CD8-positive, alpha-beta memory T cell (primary cell): Measurements from ENCODE around the gene GABRR2. TPM values are rescaled to one million over a fixed set of nuclear protein-coding genes. Genes with fewer than 3 reads are reported as not detected.

ENCODE experiments used
- CTCF ChIA-PET: fragments of 350-600 bp; sonication (Branson Sonifier 250); formaldehyde crosslinking; loops from one replicate; lab custom pipeline; 2021; ENCODE audit warnings: antibody characterized with exemption; lab: Charles Lee
- POLR2A ChIA-PET: fragments of 350-600 bp; sonication (Branson Sonifier 250); formaldehyde crosslinking; loops from one replicate; lab custom pipeline; 2021; ENCODE audit warnings: antibody characterized with exemption; lab: Charles Lee
- DNase-seq, 5 donors: peaks; one replicate each; pipeline versions ENCODE4 v3.0.0 to v3.0.0-alpha.2; 2020 to 2022; ENCODE audit warnings: mixed read lengths in 1 of 5
- H3K27ac ChIP-seq: one replicate; pipeline ENCODE4 v1.7.0; 2013; ENCODE audit warnings: low read depth, mild to moderate bottlenecking, low read length, moderate library complexity
- H3K27me3 ChIP-seq: 2 replicates; pipeline ENCODE4 v1.7.0; 2013; ENCODE audit warnings: low read length, mild to moderate bottlenecking; ENCODE audit not compliant: insufficient read depth, poor library complexity, severe bottlenecking
- H3K36me3 ChIP-seq: 2 replicates; pipeline ENCODE4 v1.7.0; 2013; ENCODE audit warnings: mild to moderate bottlenecking, low read length, moderate library complexity; ENCODE audit not compliant: insufficient read depth
- H3K4me1 ChIP-seq: 2 replicates; pipeline ENCODE4 v1.7.0; 2013; ENCODE audit warnings: mild to moderate bottlenecking, low read length, moderate library complexity; ENCODE audit not compliant: insufficient read depth
- H3K4me3 ChIP-seq: 2 replicates; pipeline ENCODE4 v1.7.0; 2013; ENCODE audit warnings: mild to moderate bottlenecking, low read length
- H3K9me3 ChIP-seq: 2 replicates; pipeline ENCODE4 v1.7.0; 2013; ENCODE audit warnings: mild to moderate bottlenecking, low read length
- H3K27ac Mint-ChIP-seq, 8 donors: one replicate each; pipeline ENCODE4 v1.8.0; 2020 to 2021; ENCODE audit warnings: mixed read lengths in 8 of 8, mild to moderate bottlenecking in 6 of 8, inconsistent platforms in 3 of 8, moderate library complexity in 3 of 8
- H3K27me3 Mint-ChIP-seq, 2 donors: one replicate each; pipeline ENCODE4 v1.8.0; 2020 to 2021; ENCODE audit warnings: mixed read lengths in 2 of 2, mild to moderate bottlenecking in 1 of 2, moderate library complexity in 1 of 2
- H3K36me3 Mint-ChIP-seq, 3 donors: one replicate each; pipeline ENCODE4 v1.8.0; 2020 to 2021; ENCODE audit warnings: mixed read lengths in 3 of 3, inconsistent platforms in 1 of 3, mild to moderate bottlenecking in 1 of 3
- H3K4me1 Mint-ChIP-seq, 3 donors: one replicate each; pipeline ENCODE4 v1.8.0; 2020 to 2021; ENCODE audit warnings: mixed read lengths in 3 of 3, inconsistent platforms in 1 of 3, mild to moderate bottlenecking in 1 of 3
- H3K4me3 Mint-ChIP-seq, 7 donors: one replicate each; pipeline ENCODE4 v1.8.0; 2020 to 2021; ENCODE audit warnings: mixed read lengths in 7 of 7, mild to moderate bottlenecking in 6 of 7, moderate library complexity in 4 of 7, inconsistent platforms in 2 of 7
- H3K9me3 Mint-ChIP-seq, 5 donors: one replicate each; pipeline ENCODE4 v1.8.0; 2020 to 2022; ENCODE audit warnings: mixed read lengths in 5 of 5, mild to moderate bottlenecking in 3 of 5, moderate library complexity in 2 of 5, inconsistent platforms in 1 of 5
- polyA plus RNA-seq: library from polyadenylated mRNA; unstranded; fragments of 300-500 nt; fragmentation: Illumina TruSeq; gene quantifications from one replicate; pipeline ENCODE4 v1.2.3, GENCODE V29; 2021
- total RNA-seq, 2 experiments: library from RNA; stranded (reverse); gene quantifications; one replicate each; pipeline ENCODE4 v1.2.3, GENCODE V29; 2021

Gene GABRR2
- total RNA-seq, result under 1 TPM; 0.20 to 0.24 TPM
- 0.16 TPM for polyA plus RNA-seq

- Histone ChIP-seq H3K4me1 (no peaks in the 10 kb centered on the region), H3K4me3 (no peak within 1 kb of the TSS), H3K27ac (no peak within 1 kb of the TSS), H3K9me3 (no peaks in the 10 kb centered on the region), H3K36me3 (no peaks in the 10 kb centered on the region), H3K27me3 (no peaks in the 10 kb centered on the region)
- H3K27me3 Mint-ChIP-seq, result peaks cover 0 to 2% of the 10 kb centered on the region in 2 donors
- ChIA-PET CTCF (no interaction called here), POLR2A (no interaction called here)
- no peaks in the 10 kb centered on the region for H3K9me3 Mint-ChIP-seq
- H3K36me3 Mint-ChIP-seq, result peaks cover 0 to 26% (median 5%) of the 10 kb centered on the region in 3 donors
- peaks cover 4 to 12% (median 9%) of the 10 kb centered on the region in 3 donors for H3K4me1 Mint-ChIP-seq
- DNase-seq, result no peak
- H3K27ac Mint-ChIP-seq, result peak within 1 kb of the TSS in 1 of 8 donors; percentile 16
- no peak within 1 kb of the TSS for H3K4me3 Mint-ChIP-seq
These were observed at the start of gene GABRR2 for GRCh38 chr6:89315249-89315885. TSS of gene GABRR2 (minus strand) at chr6:89315299. CDS start at chr6:89315165, 134 bp downstream.

DNA sequence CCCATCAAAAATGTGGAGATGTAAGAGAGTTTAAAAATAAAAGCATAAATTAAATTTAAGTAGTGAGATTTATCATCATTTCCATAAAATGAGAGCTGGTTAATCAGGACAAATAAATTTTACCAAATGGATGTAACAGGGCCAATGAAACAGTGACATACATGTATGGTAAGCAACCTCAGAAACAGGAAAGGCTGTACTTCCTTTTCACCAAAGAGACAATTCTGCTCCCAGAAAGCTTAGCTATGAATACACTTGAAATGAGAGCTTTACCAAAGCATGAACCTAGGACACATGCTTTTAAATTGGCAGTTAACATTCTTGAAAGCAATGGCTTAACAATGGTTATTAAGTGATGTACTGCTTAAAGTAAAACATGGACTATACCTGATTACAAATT lies 49.5 kb upstream of the GABRR2 start:
- Histone ChIP-seq H3K4me3 (no peak overlapping the region), H3K9me3 (no peaks in the 10 kb centered on the region), H3K27ac (no peak overlapping the region), H3K36me3 (no peaks in the 10 kb centered on the region), H3K27me3 (no peaks in the 10 kb centered on the region), H3K4me1 (peaks cover 13% of the 10 kb centered on the region)
- peak overlapping the region in 1 of 8 donors; percentile 13 for H3K27ac Mint-ChIP-seq
- ChIA-PET POLR2A (no interaction called here), CTCF (interaction anchor here (0.7 to 2.8 kb wide), 4 partner anchors 7 to 244 kb away, joined by 3 to 27 read pairs (median 4); no protein-coding TSS in a partner anchor)
- no peak overlapping the region for H3K4me3 Mint-ChIP-seq
- peaks cover 0 to 4% (median 0%) of the 10 kb centered on the region in 3 donors for H3K36me3 Mint-ChIP-seq
- no peak for DNase-seq
- no peaks in the 10 kb centered on the region for H3K9me3 Mint-ChIP-seq
- H3K27me3 Mint-ChIP-seq, result no peaks in the 10 kb centered on the region
- peaks cover 10 to 26% (median 25%) of the 10 kb centered on the region in 3 donors for H3K4me1 Mint-ChIP-seq

DNA sequence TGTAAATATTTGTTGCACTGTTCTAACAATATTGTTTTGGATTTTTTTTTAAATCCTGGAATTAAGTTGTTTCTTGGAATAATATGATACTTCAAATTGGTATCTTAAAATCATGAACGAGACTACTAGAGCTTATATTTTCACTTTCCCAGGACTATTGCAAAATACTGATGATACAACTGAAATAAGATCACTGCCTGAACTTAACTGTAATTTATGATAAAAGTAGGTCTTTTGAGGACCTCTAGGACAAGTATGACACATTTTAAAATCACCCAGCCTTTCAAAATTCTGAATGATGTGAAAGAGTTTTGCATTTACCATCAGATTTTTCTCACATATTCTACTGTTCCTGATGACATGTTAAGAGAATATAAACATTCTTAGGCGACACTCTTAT lies 46.1 kb upstream of the GABRR2 start:
- POLR2A ChIA-PET, result no interaction called here

DNA sequence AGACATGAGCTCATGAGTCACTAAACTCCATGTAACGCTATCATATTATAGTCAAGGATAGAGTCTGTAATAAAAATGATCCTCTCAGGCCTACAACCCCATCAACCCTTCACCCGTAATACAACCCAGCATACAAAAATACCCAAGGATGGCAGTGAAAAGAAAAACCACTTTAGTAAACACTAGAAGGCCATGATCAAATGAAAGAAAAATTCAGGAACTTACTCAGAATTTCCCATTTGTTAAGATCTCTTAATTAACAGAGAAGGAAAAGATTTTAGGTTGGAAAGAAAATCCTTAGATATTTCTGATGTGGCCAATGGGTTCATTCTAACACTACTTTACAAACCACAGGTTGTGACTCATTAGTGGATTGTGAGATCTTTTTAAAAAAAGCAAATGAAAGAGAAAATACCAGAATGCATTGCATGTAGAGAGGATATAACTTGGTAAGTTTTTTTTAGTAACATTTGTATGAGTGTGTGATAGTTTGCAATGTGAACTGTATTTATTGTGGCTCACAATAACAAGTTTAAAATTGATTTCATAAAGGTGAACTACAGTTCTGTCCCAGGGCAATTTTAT lies 45.4 kb upstream of the GABRR2 start:
- Mint-ChIP-seq H3K36me3 (peaks cover 0 to 4% (median 1%) of the 10 kb centered on the region in 3 donors), H3K9me3 (no peaks in the 10 kb centered on the region), H3K4me3 (peak overlapping the region in 1 of 7 donors; percentile 51), H3K4me1 (peaks cover 24 to 47% (median 45%) of the 10 kb centered on the region in 3 donors), H3K27me3 (no peaks in the 10 kb centered on the region), H3K27ac (peak overlapping the region in 3 of 8 donors; percentile 18 to 53 (median 19))
- ChIA-PET CTCF (interaction anchor here (1.9 to 3.3 kb wide), 2 partner anchors 10 to 12 kb away, joined by 5 to 24 read pairs; no protein-coding TSS in a partner anchor), POLR2A (no interaction called here)
- no peaks in the 10 kb centered on the region for H3K9me3 ChIP-seq
- H3K27me3 ChIP-seq, result no peaks in the 10 kb centered on the region
- H3K36me3 ChIP-seq, result no peaks in the 10 kb centered on the region
- no peak overlapping the region for H3K4me3 ChIP-seq
- no peak for DNase-seq
- peaks cover 24% of the 10 kb centered on the region for H3K4me1 ChIP-seq
- no peak overlapping the region for H3K27ac ChIP-seq

More for the DNA sequence above, 46.1 kb upstream of the GABRR2 start:
- Mint-ChIP-seq H3K4me1 (peaks cover 24 to 46% (median 45%) of the 10 kb centered on the region in 3 donors), H3K36me3 (peaks cover 0 to 4% (median 1%) of the 10 kb centered on the region in 3 donors), H3K9me3 (no peaks in the 10 kb centered on the region), H3K27me3 (no peaks in the 10 kb centered on the region), H3K27ac (peak overlapping the region in 1 of 8 donors; percentile 53), H3K4me3 (no peak overlapping the region)
- CTCF ChIA-PET, result interaction anchor here (3.3 kb wide), 1 partner anchor 11 kb away, joined by 24 read pairs; no protein-coding TSS in a partner anchor
- no peak overlapping the region for H3K4me3 ChIP-seq
- H3K27me3 ChIP-seq, result no peaks in the 10 kb centered on the region
- no peaks in the 10 kb centered on the region for H3K9me3 ChIP-seq
- no peaks in the 10 kb centered on the region for H3K36me3 ChIP-seq
- no peak for DNase-seq
- H3K27ac ChIP-seq, result no peak overlapping the region
- peaks cover 23% of the 10 kb centered on the region for H3K4me1 ChIP-seq

DNA sequence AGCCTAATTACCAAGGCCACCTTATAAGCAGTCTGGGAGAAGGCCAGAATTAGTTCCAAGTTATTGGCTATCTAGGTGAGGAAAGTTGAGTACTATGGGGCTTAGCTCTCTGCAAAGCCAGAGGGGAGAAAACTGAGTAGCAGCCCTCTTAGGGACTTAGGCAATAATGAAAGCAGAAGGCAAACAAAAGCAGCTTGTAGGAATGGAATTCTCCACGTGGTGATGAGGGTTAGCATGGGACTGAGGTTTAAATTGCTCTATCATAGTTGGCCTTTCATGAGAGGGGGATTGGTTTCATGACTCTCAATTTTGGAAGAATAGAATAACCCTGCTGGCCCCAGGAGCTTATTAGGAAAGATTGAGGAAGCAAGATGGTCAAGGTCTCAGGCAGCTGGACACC lies 44.5 kb upstream of the GABRR2 start:
- Mint-ChIP-seq H3K27me3 (no peaks in the 10 kb centered on the region), H3K9me3 (no peaks in the 10 kb centered on the region), H3K36me3 (peaks cover 0 to 4% (median 1%) of the 10 kb centered on the region in 3 donors), H3K4me3 (peak overlapping the region in 1 of 7 donors; percentile 24), H3K27ac (peak overlapping the region in 2 of 8 donors; percentile 3 to 55), H3K4me1 (peaks cover 23 to 44% (median 37%) of the 10 kb centered on the region in 3 donors)
- peaks cover 18% of the 10 kb centered on the region for H3K4me1 ChIP-seq
- no peaks in the 10 kb centered on the region for H3K27me3 ChIP-seq
- H3K9me3 ChIP-seq, result no peaks in the 10 kb centered on the region
- H3K36me3 ChIP-seq, result no peaks in the 10 kb centered on the region
- CTCF ChIA-PET, result interaction anchor here (1.9 to 3.3 kb wide), 2 partner anchors 9 to 13 kb away, joined by 5 to 24 read pairs; no protein-coding TSS in a partner anchor
- no peak overlapping the region for H3K27ac ChIP-seq
- no peak for DNase-seq
- no peak overlapping the region for H3K4me3 ChIP-seq
- POLR2A ChIA-PET, result interaction anchor here (0.6 kb wide), 1 partner anchor 313 kb away, joined by 3 read pairs; no protein-coding TSS in a partner anchor

DNA sequence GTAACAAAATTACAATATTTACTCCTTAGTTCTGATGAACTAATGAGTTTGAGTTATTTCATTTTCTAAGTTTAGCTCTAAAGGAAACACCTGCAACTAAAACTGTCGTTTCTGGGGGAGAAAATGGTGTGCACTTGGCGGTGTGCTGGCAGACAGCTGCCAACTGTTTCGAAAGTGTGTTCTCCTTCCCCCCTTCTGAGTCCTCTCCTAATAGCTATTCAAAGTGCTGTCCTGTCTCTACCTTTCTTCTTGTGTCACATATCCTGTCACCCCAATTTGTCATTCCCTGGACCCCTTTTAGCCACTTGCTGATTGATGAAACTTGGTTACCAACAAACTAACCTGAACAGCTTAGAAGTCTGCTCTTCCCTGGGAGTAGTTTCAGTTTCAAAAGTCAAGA lies 42.3 kb upstream of the GABRR2 start:
- DNase-seq, result peak in 1 of 5 donors; percentile 34
- H3K4me1 ChIP-seq, result peaks cover 24% of the 10 kb centered on the region
- H3K9me3 Mint-ChIP-seq, result no peaks in the 10 kb centered on the region
- H3K36me3 Mint-ChIP-seq, result peaks cover 0 to 4% (median under 1%) of the 10 kb centered on the region in 3 donors
- H3K4me3 Mint-ChIP-seq, result peak overlapping the region; percentile 81 to 93 (median 91)
- H3K36me3 ChIP-seq, result no peaks in the 10 kb centered on the region
- H3K27ac Mint-ChIP-seq, result peak overlapping the region; percentile 55 to 97 (median 92)
- H3K27ac ChIP-seq, result no peak overlapping the region
- peak overlapping the region; percentile 42 for H3K4me3 ChIP-seq
- H3K9me3 ChIP-seq, result no peaks in the 10 kb centered on the region
- no peaks in the 10 kb centered on the region for H3K27me3 Mint-ChIP-seq
- ChIA-PET POLR2A (interaction anchor here (1.0 to 2.3 kb wide), 2 partner anchors 277 to 278 kb away, joined by 5 to 10 read pairs; partner anchors contain the start of gene PNRC1), CTCF (interaction anchor here (1.0 to 2.5 kb wide), 6 partner anchors 9 to 77 kb away, joined by 3 to 16 read pairs (median 4); no protein-coding TSS in a partner anchor)
- no peaks in the 10 kb centered on the region for H3K27me3 ChIP-seq
- peaks cover 31 to 49% (median 44%) of the 10 kb centered on the region in 3 donors for H3K4me1 Mint-ChIP-seq

GRCh38 chr6:89356642-89357170 lies 41.6 kb upstream of the GABRR2 start:
- H3K4me3 ChIP-seq, result peak overlapping the region; percentile 17
- no peaks in the 10 kb centered on the region for H3K9me3 ChIP-seq
- H3K27me3 Mint-ChIP-seq, result no peaks in the 10 kb centered on the region
- DNase-seq, result no peak
- ChIA-PET CTCF (interaction anchor here (1.0 to 2.5 kb wide), 7 partner anchors 8 to 77 kb away, joined by 3 to 16 read pairs (median 4); no protein-coding TSS in a partner anchor), POLR2A (interaction anchor here (1.0 to 2.3 kb wide), 3 partner anchors 55 to 277 kb away, joined by 3 to 10 read pairs (median 5); partner anchors contain the start of genes PNRC1 and RRAGD)
- no peak overlapping the region for H3K27ac ChIP-seq
- H3K4me3 Mint-ChIP-seq, result peak overlapping the region; percentile 81 to 93 (median 91)
- no peaks in the 10 kb centered on the region for H3K27me3 ChIP-seq
- H3K4me1 Mint-ChIP-seq, result peaks cover 35 to 53% (median 48%) of the 10 kb centered on the region in 3 donors
- H3K27ac Mint-ChIP-seq, result peak overlapping the region; percentile 39 to 97 (median 82)
- no peaks in the 10 kb centered on the region for H3K36me3 ChIP-seq
- H3K4me1 ChIP-seq, result peaks cover 25% of the 10 kb centered on the region
- peaks cover 0 to 7% (median 0%) of the 10 kb centered on the region in 3 donors for H3K36me3 Mint-ChIP-seq
- no peaks in the 10 kb centered on the region for H3K9me3 Mint-ChIP-seq
